Neural cell (in vitro differentiated cells): Measurements from ENCODE around the gene BEX3. TPM values are rescaled to one million over a fixed set of nuclear protein-coding genes. Genes with fewer than 3 reads are reported as not detected.

Experiments used
- H2AFZ ChIP-seq: fragments of 200-600, 300-800 bp; sonication (generic), shearing (Covaris generic); 2 replicates; pipeline ENCODE4 v1.6.0; 2014; ENCODE audit warnings: low read depth, mild to moderate bottlenecking, antibody characterized with exemption, low read length, moderate library complexity
- H3F3A ChIP-seq: fragments of 200-600 bp; shearing (Covaris generic); 2 replicates; pipeline ENCODE4 v1.6.1; 2016; ENCODE audit warnings: mild to moderate bottlenecking, moderate library complexity, mixed read lengths, antibody characterized with exemption, low read length; ENCODE audit not compliant: insufficient read depth, poor library complexity, severe bottlenecking
- H3K27ac ChIP-seq: fragments of 200-600, 300-800 bp; sonication (generic), shearing (Covaris generic); 2 replicates; pipeline ENCODE4 v1.5.1; 2014; ENCODE audit warnings: mild to moderate bottlenecking, low read length, moderate library complexity
- H3K27me3 ChIP-seq: fragments of 300-800, 200-600 bp; sonication (generic), shearing (Covaris generic); 2 replicates; pipeline ENCODE4 v1.6.0; 2014; ENCODE audit warnings: mild to moderate bottlenecking, low read depth, low read length, moderate library complexity; ENCODE audit not compliant: insufficient read depth
- H3K36me3 ChIP-seq: fragments of 300-800, 200-600 bp; sonication (generic), shearing (Covaris generic); 2 replicates; pipeline ENCODE4 v1.5.1; 2014; ENCODE audit warnings: mild to moderate bottlenecking, antibody characterized with exemption, low read length, moderate library complexity; ENCODE audit not compliant: insufficient read depth
- H3K4me2 ChIP-seq: fragments of 300-800, 200-600 bp; sonication (generic), shearing (Covaris generic); 2 replicates; pipeline ENCODE4 v1.6.0; 2014; ENCODE audit warnings: mild to moderate bottlenecking, low read length
- H3K4me3 ChIP-seq: fragments of 300-800, 200-600 bp; sonication (generic), shearing (Covaris generic); 2 replicates; pipeline ENCODE4 v1.5.1; 2014; ENCODE audit warnings: mild to moderate bottlenecking, low read length, moderate library complexity
- H3K79me2 ChIP-seq: fragments of 200-600 bp; shearing (Covaris generic); replicated peaks from 2 replicates; pipeline ENCODE4 v1.6.0; 2014; ENCODE audit warnings: mild to moderate bottlenecking, low read length, moderate library complexity; ENCODE audit not compliant: insufficient read depth
- H3K9ac ChIP-seq: fragments of 300-800, 200-600 bp; sonication (generic), shearing (Covaris generic); 2 replicates; pipeline ENCODE4 v1.6.1; 2016; ENCODE audit warnings: mild to moderate bottlenecking, low read length, mixed read lengths
- H3K9me2 ChIP-seq: fragments of 200-600 bp; shearing (Covaris generic); 2 replicates; pipeline ENCODE4 v1.6.1; 2016; ENCODE audit warnings: mild to moderate bottlenecking, low read length, mixed read lengths; ENCODE audit not compliant: insufficient read depth
- H3K9me3 ChIP-seq: fragments of 200-600, 300-800 bp; sonication (generic), shearing (Covaris generic); 2 replicates; pipeline ENCODE4 v1.6.1; 2016; ENCODE audit warnings: mild to moderate bottlenecking, mixed run types, low read length, moderate library complexity, mixed read lengths
- H4K20me1 ChIP-seq: fragments of 200-600 bp; shearing (Covaris generic); 2 replicates; pipeline ENCODE4 v1.6.1; 2016; ENCODE audit warnings: mild to moderate bottlenecking, mixed run types; ENCODE audit not compliant: insufficient read depth
- EP300 ChIP-seq: fragments of 450-650 bp; conservative IDR thresholded peaks from 2 replicates; pipeline ENCODE4 v1.6.1; 2014; ENCODE audit warnings: antibody characterized with exemption, mild to moderate bottlenecking, moderate library complexity; ENCODE audit not compliant: poor library complexity, severe bottlenecking
- EZH2 ChIP-seq: fragments of 200-600, 300-800 bp; shearing (Covaris generic), sonication (generic); IDR thresholded peaks from 2 replicates; pipeline ENCODE4 v1.6.1; 2014; ENCODE audit warnings: antibody characterized with exemption, low read length, borderline replicate concordance, mild to moderate bottlenecking; ENCODE audit not compliant: insufficient read depth, poor library complexity, severe bottlenecking
- MXI1 ChIP-seq: fragments of 450-650 bp; conservative IDR thresholded peaks from 2 replicates; pipeline ENCODE4 v1.6.1; 2014; ENCODE audit warnings: antibody characterized with exemption, mild to moderate bottlenecking; ENCODE audit not compliant: poor library complexity, severe bottlenecking
- POLR2AphosphoS5 ChIP-seq: IDR thresholded peaks from 2 replicates; pipeline ENCODE4 v1.6.1; 2012
- RAD21 ChIP-seq: fragments of 450-650 bp; conservative IDR thresholded peaks from 2 replicates; pipeline ENCODE4 v1.6.1; 2014; ENCODE audit warnings: antibody characterized with exemption, mild to moderate bottlenecking, moderate library complexity
- SMC3 ChIP-seq: fragments of 450-650 bp; conservative IDR thresholded peaks from 2 replicates; pipeline ENCODE4 v1.6.1; 2014; ENCODE audit warnings: antibody characterized with exemption, mild to moderate bottlenecking, moderate library complexity; ENCODE audit not compliant: poor library complexity
- TAF1 ChIP-seq: IDR thresholded peaks from 2 replicates; pipeline ENCODE4 v1.6.1; 2012; ENCODE audit warnings: low read depth
- polyA plus RNA-seq: library from polyadenylated mRNA; depleted of rRNA; stranded (reverse); fragments of >200 nt; gene quantifications from 2 replicates; pipeline ENCODE4 v1.2.3, GENCODE V29; 2014
- TF ChIP-seq, protein P1 (sequence below): IDR thresholded peaks from 2 replicates; pipeline ENCODE4 v1.6.1; 2012; ENCODE audit warnings: borderline replicate concordance
- TF ChIP-seq, protein P2 (sequence below): fragments of 450-650 bp; IDR thresholded peaks from 2 replicates; pipeline ENCODE4 v1.5.1; 2014; ENCODE audit warnings: antibody characterized with exemption, mild to moderate bottlenecking, moderate library complexity; ENCODE audit not compliant: poor library complexity, severe bottlenecking

BEX3 gene
- polyA plus RNA-seq, 1 donor from 2014 or later, result 991 TPM

GRCh38 chrX:103398421-103398864 lies 22.1 kb downstream of the BEX3 start:
- no peaks in the 10 kb centered on the region for H3K9me2 ChIP-seq
- H3K79me2 ChIP-seq, result no peaks in the 10 kb centered on the region
- no peak overlapping the region for H3K4me2 ChIP-seq
- no peaks in the 10 kb centered on the region for H3K9me3 ChIP-seq
- TF ChIP-seq EP300 (no peak), RAD21 (no peak), TAF1 (no peak), POLR2AphosphoS5 (no peak), EZH2 (no peak), SMC3 (no peak), MXI1 (no peak)
- TF ChIP-seq, protein P1, sequence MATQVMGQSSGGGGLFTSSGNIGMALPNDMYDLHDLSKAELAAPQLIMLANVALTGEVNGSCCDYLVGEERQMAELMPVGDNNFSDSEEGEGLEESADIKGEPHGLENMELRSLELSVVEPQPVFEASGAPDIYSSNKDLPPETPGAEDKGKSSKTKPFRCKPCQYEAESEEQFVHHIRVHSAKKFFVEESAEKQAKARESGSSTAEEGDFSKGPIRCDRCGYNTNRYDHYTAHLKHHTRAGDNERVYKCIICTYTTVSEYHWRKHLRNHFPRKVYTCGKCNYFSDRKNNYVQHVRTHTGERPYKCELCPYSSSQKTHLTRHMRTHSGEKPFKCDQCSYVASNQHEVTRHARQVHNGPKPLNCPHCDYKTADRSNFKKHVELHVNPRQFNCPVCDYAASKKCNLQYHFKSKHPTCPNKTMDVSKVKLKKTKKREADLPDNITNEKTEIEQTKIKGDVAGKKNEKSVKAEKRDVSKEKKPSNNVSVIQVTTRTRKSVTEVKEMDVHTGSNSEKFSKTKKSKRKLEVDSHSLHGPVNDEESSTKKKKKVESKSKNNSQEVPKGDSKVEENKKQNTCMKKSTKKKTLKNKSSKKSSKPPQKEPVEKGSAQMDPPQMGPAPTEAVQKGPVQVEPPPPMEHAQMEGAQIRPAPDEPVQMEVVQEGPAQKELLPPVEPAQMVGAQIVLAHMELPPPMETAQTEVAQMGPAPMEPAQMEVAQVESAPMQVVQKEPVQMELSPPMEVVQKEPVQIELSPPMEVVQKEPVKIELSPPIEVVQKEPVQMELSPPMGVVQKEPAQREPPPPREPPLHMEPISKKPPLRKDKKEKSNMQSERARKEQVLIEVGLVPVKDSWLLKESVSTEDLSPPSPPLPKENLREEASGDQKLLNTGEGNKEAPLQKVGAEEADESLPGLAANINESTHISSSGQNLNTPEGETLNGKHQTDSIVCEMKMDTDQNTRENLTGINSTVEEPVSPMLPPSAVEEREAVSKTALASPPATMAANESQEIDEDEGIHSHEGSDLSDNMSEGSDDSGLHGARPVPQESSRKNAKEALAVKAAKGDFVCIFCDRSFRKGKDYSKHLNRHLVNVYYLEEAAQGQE, result no peak
- TF ChIP-seq, protein P2, sequence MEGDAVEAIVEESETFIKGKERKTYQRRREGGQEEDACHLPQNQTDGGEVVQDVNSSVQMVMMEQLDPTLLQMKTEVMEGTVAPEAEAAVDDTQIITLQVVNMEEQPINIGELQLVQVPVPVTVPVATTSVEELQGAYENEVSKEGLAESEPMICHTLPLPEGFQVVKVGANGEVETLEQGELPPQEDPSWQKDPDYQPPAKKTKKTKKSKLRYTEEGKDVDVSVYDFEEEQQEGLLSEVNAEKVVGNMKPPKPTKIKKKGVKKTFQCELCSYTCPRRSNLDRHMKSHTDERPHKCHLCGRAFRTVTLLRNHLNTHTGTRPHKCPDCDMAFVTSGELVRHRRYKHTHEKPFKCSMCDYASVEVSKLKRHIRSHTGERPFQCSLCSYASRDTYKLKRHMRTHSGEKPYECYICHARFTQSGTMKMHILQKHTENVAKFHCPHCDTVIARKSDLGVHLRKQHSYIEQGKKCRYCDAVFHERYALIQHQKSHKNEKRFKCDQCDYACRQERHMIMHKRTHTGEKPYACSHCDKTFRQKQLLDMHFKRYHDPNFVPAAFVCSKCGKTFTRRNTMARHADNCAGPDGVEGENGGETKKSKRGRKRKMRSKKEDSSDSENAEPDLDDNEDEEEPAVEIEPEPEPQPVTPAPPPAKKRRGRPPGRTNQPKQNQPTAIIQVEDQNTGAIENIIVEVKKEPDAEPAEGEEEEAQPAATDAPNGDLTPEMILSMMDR, result no peak
- H2AFZ ChIP-seq, result no peak overlapping the region
- no peaks in the 10 kb centered on the region for H3K27me3 ChIP-seq
- no peak overlapping the region for H3K27ac ChIP-seq
- H3K4me3 ChIP-seq, result no peak overlapping the region
- H3K36me3 ChIP-seq, result no peaks in the 10 kb centered on the region
- H3K9ac ChIP-seq, result no peak overlapping the region
- no peaks in the 10 kb centered on the region for H3F3A ChIP-seq
- H4K20me1 ChIP-seq, result no peaks in the 10 kb centered on the region

DNA sequence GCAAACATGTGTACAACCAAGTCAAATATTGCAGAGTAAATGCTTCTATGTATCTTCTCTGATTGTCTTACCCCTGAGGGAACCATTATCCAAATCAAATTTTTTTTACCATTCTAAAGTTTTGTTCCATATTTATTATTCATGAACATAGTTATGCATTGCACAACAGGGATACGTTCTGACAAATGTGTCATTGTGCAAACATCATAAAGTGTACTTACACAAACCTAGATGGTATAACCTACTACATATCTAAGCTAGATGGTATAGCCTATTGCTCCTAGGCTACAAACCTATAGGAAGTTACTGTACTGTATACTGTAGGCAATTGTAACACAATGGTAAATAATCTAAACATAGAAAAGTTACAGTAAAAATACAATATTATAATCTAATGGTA lies 23.4 kb downstream of the BEX3 start:
- no peaks in the 10 kb centered on the region for H3K9me2 ChIP-seq
- H3K79me2 ChIP-seq, result no peaks in the 10 kb centered on the region
- no peaks in the 10 kb centered on the region for H3K36me3 ChIP-seq
- no peaks in the 10 kb centered on the region for H4K20me1 ChIP-seq
- H3K4me2 ChIP-seq, result no peak overlapping the region
- no peaks in the 10 kb centered on the region for H3K9me3 ChIP-seq
- H3K9ac ChIP-seq, result no peak overlapping the region
- H3F3A ChIP-seq, result no peaks in the 10 kb centered on the region
- no peak overlapping the region for H2AFZ ChIP-seq
- no peak overlapping the region for H3K27ac ChIP-seq
- H3K27me3 ChIP-seq, result no peaks in the 10 kb centered on the region
- TF ChIP-seq RAD21 (no peak), POLR2AphosphoS5 (no peak), EP300 (no peak), EZH2 (no peak), SMC3 (no peak), TAF1 (no peak), MXI1 (no peak)
- TF ChIP-seq, protein P1, result no peak
- TF ChIP-seq, protein P2, result no peak
- H3K4me3 ChIP-seq, result no peak overlapping the region
